ENCODE measurements around the gene KCNJ18.

GRCh38 chr17:21679256-21680146, 12.8 kb upstream of the KCNJ18 start:
- TF ChIP-seq CTCF (IDR thresholded peaks at IDR 0.05) (no peak), POLR2A (IDR thresholded peaks at IDR 0.05) (no peak), EP300 (IDR thresholded peaks at IDR 0.05) (no peak), POLR2AphosphoS5 (IDR thresholded peaks at IDR 0.05) (no peak)
